Ascending aorta (tissue), 2 donors: ENCODE measurements around the gene PYCARD. TPM values are rescaled to one million over a fixed set of nuclear protein-coding genes. Genes with fewer than 3 reads are reported as not detected.
A peak's percentile ranks its signal among the peaks of the same experiment; 100 is the strongest.
"Not testable (repeated sequence)": the region's sequence is repeated elsewhere in the genome, so short reads cannot be mapped to it uniquely, and the experiment has no call there.

Experiments
- DNase-seq, 2 donors: peaks; one replicate each; pipeline ENCODE4 v3.0.0-alpha.2; 2019; ENCODE audit warnings: low spot score in 2 of 2
- H3K27ac ChIP-seq, 2 donors: fragments of 200-600 bp; sonication (generic); one replicate each; pipeline ENCODE4 v1.5.1; 2016 to 2017; ENCODE audit warnings: mild to moderate bottlenecking in 1 of 2
- H3K27me3 ChIP-seq: fragments of 200-600 bp; sonication (generic); one replicate; pipeline ENCODE4 v1.5.1; 2017
- H3K36me3 ChIP-seq, 2 donors: fragments of 200-600 bp; sonication (generic); one replicate each; pipeline ENCODE4 v1.5.1; 2016
- H3K4me1 ChIP-seq, 2 donors: fragments of 200-600 bp; sonication (generic); one replicate each; pipeline ENCODE4 v1.5.1; 2016 to 2017; ENCODE audit warnings: mild to moderate bottlenecking in 1 of 2
- H3K4me3 ChIP-seq, 2 donors: fragments of 200-600 bp; sonication (generic); one replicate each; pipeline ENCODE4 v1.5.1; 2016 to 2017; ENCODE audit warnings: mild to moderate bottlenecking in 1 of 2
- H3K9me3 ChIP-seq, 2 donors: fragments of 200-600 bp; sonication (generic); one replicate each; pipeline ENCODE4 v1.5.1; 2016
- CTCF ChIP-seq, 3 experiments: fragments of 200-600 bp in 2 of 3; fragments of 450-650 bp in 1 of 3; sonication (generic) in 2 of 3; IDR thresholded peaks; one replicate each; pipeline ENCODE4 v1.5.1; 2016 to 2019; ENCODE audit warnings: antibody characterized with exemption in 3 of 3, mild to moderate bottlenecking in 1 of 3, moderate library complexity in 1 of 3
- intact Hi-C: fragments of 100-400 bp; cut with DNase I; formaldehyde crosslinking; loops from one replicate; pipeline ENCODE4 v1.15.1; 2023
- total RNA-seq: library from RNA; depleted of rRNA; stranded (reverse); fragments of >200 nt; gene quantifications from one replicate; pipeline ENCODE4 v1.1.0, GENCODE V29; 2016

PYCARD gene
- total RNA-seq, 1 donor from 2014 or later: 21.1 TPM

- H3K27ac ChIP-seq: peak overlapping the region; percentile 98 to 99
- H3K27me3 ChIP-seq: no peaks in the 10 kb centered on the region
- peaks cover 19 to 21% of the 10 kb centered on the region in 2 donors for H3K36me3 ChIP-seq
- intact Hi-C loops: loop anchor here (1.0 to 5.0 kb wide), 2 partner anchors 280 to 693 kb away; partner anchors contain the start of genes ARMC5 and ZNF267
- H3K4me3 ChIP-seq: peak overlapping the region; percentile 92 to 97
- H3K4me1 ChIP-seq: peaks cover 5 to 35% of the 10 kb centered on the region in 2 donors
- H3K9me3 ChIP-seq: no peaks in the 10 kb centered on the region
- DNase-seq: no peak
- TF ChIP-seq CTCF (IDR thresholded peaks at IDR 0.05): no peak
Measured at GRCh38 chr16:31179219-31179746, 23.3 kb downstream of the PYCARD start.

GRCh38 chr16:31177136-31177535 is 25.4 kb downstream of the PYCARD start:
- Histone ChIP-seq H3K4me3 (no peak overlapping the region), H3K9me3 (no peaks in the 10 kb centered on the region), H3K27ac (no peak overlapping the region), H3K4me1 (peaks cover under 1 to 16% of the 10 kb centered on the region in 2 donors), H3K36me3 (no peaks in the 10 kb centered on the region), H3K27me3 (no peaks in the 10 kb centered on the region)
- no peak for TF ChIP-seq CTCF (IDR thresholded peaks at IDR 0.05)
- intact Hi-C loops: loop anchor here (5.0 kb wide), 1 partner anchor 695 kb away; the partner anchor contains the start of gene ZNF267
- DNase-seq: no peak

- intact Hi-C loops, H3K27ac ChIP-seq, H3K36me3 ChIP-seq, H3K9me3 ChIP-seq, H3K27me3 ChIP-seq, H3K4me1 ChIP-seq, H3K4me3 ChIP-seq, DNase-seq: not testable (repeated sequence)
Measured at GRCh38 chr16:31170048-31170447, 32.5 kb downstream of the PYCARD start.

GRCh38 chr16:31168848-31169247 is 33.7 kb downstream of the PYCARD start:
- H3K36me3 ChIP-seq: no peaks in the 10 kb centered on the region
- no peaks in the 10 kb centered on the region for H3K27me3 ChIP-seq
- H3K27ac ChIP-seq: no peak overlapping the region
- H3K4me1 ChIP-seq: no peaks in the 10 kb centered on the region
- no peaks in the 10 kb centered on the region for H3K9me3 ChIP-seq
- H3K4me3 ChIP-seq: no peak overlapping the region
- intact Hi-C loops: no loop called here
- no peak for TF ChIP-seq CTCF (IDR thresholded peaks at IDR 0.05)
- no peak for DNase-seq

GRCh38 chr16:31167315-31167714 is 35.2 kb downstream of the PYCARD start:
- H3K27ac ChIP-seq: no peak overlapping the region
- no peaks in the 10 kb centered on the region for H3K27me3 ChIP-seq
- no peaks in the 10 kb centered on the region for H3K9me3 ChIP-seq
- H3K4me1 ChIP-seq: no peaks in the 10 kb centered on the region
- TF ChIP-seq CTCF (IDR thresholded peaks at IDR 0.05): no peak
- intact Hi-C loops: no loop called here
- H3K4me3 ChIP-seq: no peak overlapping the region
- no peak for DNase-seq
- no peaks in the 10 kb centered on the region for H3K36me3 ChIP-seq

- intact Hi-C loops: no loop called here
- Histone ChIP-seq H3K4me1 (no peaks in the 10 kb centered on the region), H3K27me3 (no peaks in the 10 kb centered on the region), H3K36me3 (no peaks in the 10 kb centered on the region), H3K4me3 (no peak overlapping the region), H3K9me3 (no peaks in the 10 kb centered on the region), H3K27ac (no peak overlapping the region)
- DNase-seq: no peak
- TF ChIP-seq CTCF (IDR thresholded peaks at IDR 0.05): no peak
Measured at GRCh38 chr16:31157136-31157535, 45.4 kb downstream of the PYCARD start.

Other genes with a start within 250 kb of the PYCARD start
- gene SETD1A, start 245.0 kb downstream of the PYCARD start, total RNA-seq: 8.3 TPM
- 35.2 TPM for gene HSD3B7, start 217.6 kb downstream of the PYCARD start, total RNA-seq
- 2.0 TPM for gene STX1B, start 192.1 kb downstream of the PYCARD start, total RNA-seq
- gene STX4, start 169.2 kb downstream of the PYCARD start, total RNA-seq: 79.1 TPM
- gene ZNF668, start 128.5 kb downstream of the PYCARD start, total RNA-seq: 12.2 TPM
- gene ZNF646, start 128.3 kb downstream of the PYCARD start, total RNA-seq: 11.6 TPM
- gene PRSS53, start 113.8 kb downstream of the PYCARD start, total RNA-seq: 7.5 TPM
- 227 TPM for gene VKORC1, start 108.0 kb downstream of the PYCARD start, total RNA-seq
- gene BCKDK, start 94.4 kb downstream of the PYCARD start, total RNA-seq: 85.8 TPM
- 113 TPM for gene KAT8, start 85.1 kb downstream of the PYCARD start, total RNA-seq
- gene PRSS8, start 67.0 kb downstream of the PYCARD start, total RNA-seq: not detected
- gene PRSS36, start 52.7 kb downstream of the PYCARD start, total RNA-seq: 1.4 TPM
- 166 TPM for gene FUS, start 22.6 kb downstream of the PYCARD start, total RNA-seq
- not detected for gene TRIM72, start 11.4 kb upstream of the PYCARD start, total RNA-seq
- gene PYDC1, start 14.4 kb upstream of the PYCARD start, total RNA-seq: not detected
- gene ITGAM, start 57.2 kb upstream of the PYCARD start, total RNA-seq: 19.1 TPM
- gene ITGAX, start 152.4 kb upstream of the PYCARD start, total RNA-seq: 3.6 TPM
- not detected for gene ITGAD, start 190.6 kb upstream of the PYCARD start, total RNA-seq
- gene COX6A2, start 225.6 kb upstream of the PYCARD start, total RNA-seq: not detected
- 11.7 TPM for gene ZNF843, start 240.0 kb upstream of the PYCARD start, total RNA-seq